Renal cortical epithelial cell (primary cell): Measurements from ENCODE around the gene TEX51. TPM values are rescaled to one million over a fixed set of nuclear protein-coding genes. Genes with fewer than 3 reads are reported as not detected.

ENCODE experiments used
- DNase-seq: peaks from one replicate; pipeline ENCODE4 v3.0.0-alpha.2; 2011; ENCODE audit warnings: low read depth
- total RNA-seq: library from RNA; depleted of rRNA; stranded (reverse); fragments of >200 nt; gene quantifications from 2 replicates; pipeline ENCODE4 v1.2.3, GENCODE V29; 2014

The TEX51 gene
- total RNA-seq, 1 donor from 2014 or later = not detected

DNA sequence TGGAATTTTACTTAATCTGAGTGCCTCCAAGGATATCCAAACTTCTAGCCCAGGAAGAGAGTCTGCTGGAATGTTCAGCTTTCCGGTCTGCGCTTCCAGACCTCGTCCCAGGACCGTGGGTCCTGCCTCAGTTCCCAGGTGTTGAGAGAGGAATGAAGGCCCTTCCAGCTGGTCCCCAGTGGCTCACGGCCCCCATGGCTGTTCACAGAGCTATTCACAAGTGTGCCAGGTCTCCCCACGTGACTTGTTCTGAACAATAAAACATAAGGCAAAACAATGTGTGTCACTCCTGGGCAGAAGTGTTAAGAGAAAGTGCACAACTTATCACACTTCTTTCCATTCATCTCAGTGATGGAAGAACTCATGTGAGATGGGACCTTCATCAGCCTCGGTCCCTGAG is 20.1 kb upstream of the TEX51 start:
- no peak for DNase-seq

DNA sequence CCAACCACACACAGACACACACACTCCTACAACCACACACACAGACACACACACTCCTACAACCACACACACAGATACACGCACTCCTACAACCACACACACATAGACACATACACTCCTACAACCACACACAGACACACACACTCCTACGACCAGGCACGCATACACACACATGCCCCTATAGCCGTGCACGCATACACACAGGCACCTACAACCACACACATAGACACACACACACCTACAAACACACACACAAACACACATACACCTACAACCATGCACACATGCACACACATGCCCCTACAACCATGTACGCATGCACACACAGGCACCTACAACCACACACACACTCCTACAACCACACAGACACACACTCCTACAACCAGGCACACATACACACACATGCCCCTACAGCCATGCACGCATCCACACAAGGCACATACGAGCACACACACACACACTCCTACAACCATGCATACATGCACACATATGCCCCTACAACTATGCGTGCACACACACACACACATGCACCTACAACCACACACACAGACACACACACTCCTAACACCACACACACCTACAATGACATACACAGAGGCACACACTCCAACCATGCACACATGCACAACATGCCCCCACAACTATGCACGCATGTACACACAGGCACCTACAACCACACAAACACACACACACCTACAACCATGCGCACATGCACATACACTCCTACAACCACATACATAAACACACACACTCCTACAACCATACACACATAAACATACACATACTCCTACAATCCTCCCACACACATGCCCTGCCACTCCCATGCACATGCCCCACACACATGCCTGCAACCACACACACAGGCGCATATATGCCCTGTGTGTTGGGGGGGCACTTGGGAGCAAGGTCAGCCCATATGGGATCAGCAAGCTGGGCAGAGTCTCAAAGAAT is 19.1 kb upstream of the TEX51 start:
- DNase-seq = no peak

DNA sequence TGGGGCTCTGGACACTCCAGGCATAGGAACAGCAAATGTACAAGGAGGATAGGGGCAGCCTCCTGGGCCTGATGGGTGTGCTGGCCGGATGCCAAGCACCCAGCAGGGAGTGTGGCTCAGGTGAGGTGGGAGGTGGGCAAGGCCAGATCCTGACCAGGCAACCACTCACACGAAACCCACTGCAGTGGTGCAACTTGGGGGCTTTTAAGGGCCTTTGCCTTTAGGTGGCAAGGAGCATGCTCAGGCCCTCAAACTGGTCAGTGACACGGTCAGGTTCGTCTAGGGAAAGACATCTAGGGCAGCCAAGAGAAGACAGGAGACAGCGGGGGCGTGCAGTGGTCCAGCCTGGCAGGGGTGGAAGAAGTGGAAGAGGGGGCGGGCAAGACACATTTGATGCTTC is 18.4 kb upstream of the TEX51 start:
- no peak for DNase-seq

DNA sequence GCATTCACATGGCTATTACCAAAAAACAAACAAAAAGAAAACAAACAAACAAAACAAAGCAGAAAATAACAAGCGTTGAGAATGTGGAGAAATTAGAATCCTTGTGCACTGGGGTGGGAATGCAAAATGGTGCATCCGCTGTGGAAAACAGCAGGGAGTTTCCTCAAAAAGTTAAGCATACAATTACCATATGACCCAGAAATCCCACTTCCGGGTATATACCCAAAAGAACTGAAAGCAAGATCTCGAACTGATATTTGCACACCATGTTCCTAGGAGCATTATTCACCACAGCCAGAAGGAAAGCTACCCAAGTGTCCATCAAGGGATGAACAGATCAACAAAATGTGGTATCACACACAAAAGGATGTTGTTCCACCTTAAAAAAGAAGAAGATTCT is 17.9 kb upstream of the TEX51 start:
- DNase-seq = no peak

DNA sequence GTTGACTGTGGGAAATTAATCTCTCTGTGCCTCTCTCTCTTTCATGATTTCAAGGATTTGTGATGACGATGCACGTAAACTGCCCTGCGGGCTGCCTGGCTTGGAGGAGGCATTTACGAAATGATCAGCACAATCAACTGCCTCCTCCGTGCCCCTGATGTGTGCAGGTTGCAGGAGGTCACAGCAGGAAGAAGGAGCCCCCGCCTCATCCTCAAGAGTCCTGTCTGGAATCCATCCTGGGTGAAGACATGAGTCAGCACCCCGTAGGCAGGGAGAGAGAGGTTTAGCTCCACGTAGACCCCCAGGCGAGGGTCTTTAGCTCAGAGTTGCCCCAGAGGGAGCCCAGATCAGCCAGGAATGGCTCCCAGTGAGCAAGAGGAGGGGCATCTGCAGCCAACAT is 17.1 kb upstream of the TEX51 start:
- DNase-seq = no peak

DNA sequence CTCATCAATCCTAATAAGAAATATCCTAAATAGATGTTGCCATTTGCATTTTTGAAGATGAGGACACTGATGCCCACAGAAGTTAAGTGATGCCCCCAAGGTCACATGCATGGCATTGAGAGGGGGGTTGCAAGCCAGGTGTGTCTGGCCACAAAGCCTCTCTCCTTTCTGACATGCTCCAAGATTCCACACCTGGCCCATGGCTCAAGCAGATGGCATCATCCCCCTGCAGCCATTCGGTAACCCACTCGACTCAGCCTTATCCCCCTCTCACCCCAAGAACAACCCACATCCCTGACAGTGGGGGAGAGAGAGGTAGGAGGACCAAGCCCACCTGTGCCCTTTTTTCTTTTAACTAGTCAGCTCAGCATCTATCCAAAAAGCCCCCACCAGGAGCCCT is 16.5 kb upstream of the TEX51 start:
- DNase-seq = no peak

DNA sequence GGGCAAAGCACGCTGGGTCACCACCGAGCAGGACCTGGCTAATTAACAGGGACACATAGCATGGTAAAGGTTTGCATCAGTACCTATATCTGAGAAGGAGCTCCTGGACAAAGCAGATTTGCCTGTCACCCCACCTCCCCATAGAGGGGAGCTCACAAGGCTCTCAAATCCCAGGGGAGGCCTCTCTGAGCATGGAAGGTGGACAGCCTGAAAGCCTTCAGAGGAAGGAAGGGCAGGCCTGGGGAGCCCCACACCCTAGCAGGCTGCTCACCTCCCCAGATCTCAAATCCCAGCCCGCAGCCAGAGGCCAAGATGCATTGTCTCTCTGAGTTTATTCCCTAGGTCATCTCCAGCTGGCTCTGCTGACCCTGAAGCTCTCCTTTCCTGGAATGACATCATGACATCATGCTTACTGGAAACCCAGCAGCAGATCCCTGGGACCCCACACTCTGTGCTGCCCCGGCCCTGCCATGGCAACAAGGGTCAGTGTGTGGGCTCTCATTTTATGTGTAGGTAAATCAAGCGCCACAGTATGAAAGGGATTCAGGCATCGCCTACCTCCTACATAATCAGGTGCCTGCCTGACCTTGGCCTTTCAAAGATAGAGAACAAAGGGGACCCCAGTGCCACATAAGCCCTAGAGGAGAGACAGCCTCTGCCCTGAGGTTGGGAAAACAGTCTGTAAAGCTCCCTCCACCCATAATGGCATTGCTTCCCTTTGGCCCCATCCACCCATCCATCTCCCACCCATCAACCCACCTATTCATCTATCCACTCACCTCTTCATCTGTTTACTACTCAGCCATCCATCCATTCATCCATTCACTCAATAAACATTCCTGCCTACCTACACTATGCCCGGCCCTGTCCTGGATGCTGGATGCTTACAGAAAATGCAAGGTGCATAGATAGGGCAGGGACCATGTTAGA is 15.7 kb upstream of the TEX51 start:
- DNase-seq = no peak

DNA sequence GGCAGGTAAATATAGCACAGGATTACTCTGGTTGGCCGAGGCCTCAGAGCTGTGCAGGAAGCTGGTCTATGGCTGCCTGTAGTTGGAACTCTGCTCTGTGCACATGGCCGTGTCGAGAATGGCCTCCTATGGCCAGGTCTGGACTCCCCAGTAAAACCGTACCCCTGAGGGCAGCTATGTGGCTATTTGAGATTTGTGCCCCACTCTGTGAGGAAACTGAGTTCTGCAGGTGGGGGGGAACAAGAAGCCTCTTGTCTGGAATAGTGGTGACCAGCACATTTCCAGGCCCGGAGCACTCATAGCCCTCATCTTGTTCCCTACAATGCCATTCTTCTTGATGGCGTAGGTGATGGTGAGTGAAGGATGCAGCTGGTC is 15.0 kb upstream of the TEX51 start:
- no peak for DNase-seq

DNA sequence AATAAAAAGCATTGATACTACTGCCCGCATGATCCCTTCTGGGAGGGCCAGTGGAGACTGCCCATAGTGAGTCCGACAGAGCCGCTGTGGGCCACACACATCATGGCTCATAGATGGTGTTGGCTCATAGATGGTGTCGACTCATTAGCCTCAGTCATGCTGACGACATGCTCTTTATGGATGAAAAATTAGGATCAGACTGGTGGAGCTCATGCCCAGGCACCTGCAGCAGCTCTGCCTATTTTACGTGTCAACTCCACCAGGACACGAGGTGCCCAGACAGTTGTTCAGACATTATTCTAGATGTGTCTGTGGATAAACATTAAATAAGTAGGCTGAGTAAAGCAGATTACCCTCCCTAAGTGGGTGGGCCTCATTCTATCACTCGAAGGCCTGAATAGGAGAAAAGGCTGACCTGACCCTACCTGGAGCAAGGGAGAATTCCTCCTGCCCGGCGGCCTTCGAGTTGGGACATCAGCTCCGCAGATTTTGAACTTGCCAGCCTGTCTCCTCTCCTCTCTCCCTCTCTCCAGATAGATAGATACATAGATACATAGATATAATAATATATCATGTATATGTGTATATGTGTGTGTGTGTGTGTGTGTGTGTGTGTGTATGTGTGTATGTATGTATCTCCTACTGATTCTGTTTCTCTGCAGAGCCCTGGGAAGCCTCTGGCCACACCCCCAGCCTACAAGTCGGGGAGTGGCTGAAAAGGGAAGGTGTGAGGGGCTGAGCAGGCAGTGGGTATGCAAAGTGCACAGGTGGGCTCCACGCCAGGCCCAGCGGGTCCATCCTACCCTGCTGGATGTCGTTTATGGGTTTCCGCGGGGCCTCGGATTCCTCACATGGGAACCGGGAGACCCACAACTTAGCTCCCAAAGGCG is 13.6 kb upstream of the TEX51 start:
- no peak for DNase-seq

DNA sequence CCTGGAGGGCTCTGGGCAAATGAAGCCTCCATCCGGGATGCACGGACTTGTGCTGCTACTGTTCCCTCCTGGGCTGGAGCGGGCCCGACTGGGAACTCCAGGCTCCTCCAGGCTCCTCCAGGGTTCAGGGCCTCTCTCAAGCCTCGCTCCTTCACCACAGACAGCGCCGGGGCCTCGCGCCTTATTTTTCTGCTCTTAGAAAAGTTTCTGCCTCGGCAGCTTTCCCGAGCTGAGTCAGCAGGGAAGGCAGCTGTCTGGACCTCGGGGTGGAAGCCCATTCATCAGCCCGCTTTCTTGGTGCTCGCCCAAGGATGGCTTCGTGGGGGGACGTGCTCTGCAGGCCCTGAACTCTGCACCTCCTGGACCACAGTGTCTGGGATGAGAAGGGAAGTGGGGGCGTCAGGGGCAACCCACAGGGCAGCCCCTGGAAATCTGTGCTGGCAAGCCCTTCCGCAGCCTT is 12.9 kb upstream of the TEX51 start:
- peak; percentile 45 for DNase-seq

DNA sequence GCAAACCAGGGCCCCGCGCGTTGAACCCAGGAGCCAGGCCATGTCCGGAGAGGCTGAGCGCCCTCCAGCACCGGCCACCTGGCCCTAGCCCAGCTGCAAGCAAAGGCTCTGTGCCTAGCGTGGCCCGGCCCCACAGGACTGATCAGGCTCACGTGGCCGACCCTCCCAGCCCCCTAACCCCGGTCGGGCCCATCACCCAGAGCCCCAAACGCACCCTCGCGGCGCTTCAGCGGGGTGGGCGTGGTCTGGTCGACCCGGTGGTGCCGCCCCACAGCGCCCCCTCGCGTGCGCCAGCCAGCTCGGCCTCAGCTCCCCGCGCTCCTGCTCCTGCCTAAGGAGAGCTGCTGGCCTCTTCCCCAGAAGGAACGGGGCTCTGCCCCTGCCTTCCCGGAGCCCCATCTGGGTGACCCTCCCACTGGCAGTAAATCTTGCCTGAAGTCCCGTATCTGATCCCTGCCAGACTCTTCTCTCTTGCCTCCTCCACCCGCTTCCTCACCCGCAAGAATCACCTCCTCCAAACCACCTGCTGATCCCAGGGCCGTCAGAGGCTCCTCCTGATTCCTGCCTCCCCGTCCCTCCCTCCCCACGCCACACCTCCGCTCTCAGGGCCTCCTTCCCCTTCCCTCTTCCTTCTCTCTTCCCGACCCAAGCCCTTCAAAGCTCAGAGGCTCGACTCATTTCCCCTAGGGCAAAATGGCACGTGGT is 12.3 kb upstream of the TEX51 start:
- peak; percentile 45 for DNase-seq

DNA sequence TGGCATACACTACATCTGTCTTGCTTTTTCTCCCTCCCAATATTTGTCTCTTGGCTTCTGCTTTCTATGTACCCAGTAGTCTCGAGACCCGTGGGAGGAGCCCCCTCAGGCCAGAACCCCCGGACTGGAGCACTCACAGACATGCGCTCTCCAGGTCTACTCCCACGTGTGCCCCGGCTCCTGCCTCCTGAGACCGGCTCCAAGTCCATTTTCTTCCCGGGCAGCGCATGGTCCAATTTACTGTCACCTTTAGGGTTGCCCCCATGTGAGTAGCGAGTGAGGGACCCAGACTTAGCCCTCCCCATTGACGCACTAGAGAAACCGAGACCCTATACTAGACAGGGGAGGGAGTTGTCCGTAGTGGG is 11.8 kb upstream of the TEX51 start:
- no peak for DNase-seq

DNA sequence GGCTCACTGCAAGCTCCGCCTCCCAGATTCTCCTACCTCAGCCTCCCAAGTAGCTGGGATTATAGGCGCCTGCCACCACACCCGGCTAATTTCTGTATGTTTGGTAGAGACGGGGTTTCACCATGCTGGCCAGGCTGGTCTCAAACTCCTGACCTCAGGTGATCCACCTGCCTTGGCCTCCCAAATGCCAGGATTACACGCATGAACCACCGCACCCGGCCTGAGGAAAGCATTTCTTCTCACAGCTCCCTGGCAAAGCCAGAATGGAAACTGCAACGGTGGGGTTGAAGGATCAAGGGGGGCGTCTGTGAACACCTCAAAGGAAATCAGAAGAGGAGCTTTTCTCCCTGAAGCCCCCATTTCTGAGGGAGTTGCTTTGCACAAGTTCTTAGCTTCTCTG is 11.2 kb upstream of the TEX51 start:
- no peak for DNase-seq

DNA sequence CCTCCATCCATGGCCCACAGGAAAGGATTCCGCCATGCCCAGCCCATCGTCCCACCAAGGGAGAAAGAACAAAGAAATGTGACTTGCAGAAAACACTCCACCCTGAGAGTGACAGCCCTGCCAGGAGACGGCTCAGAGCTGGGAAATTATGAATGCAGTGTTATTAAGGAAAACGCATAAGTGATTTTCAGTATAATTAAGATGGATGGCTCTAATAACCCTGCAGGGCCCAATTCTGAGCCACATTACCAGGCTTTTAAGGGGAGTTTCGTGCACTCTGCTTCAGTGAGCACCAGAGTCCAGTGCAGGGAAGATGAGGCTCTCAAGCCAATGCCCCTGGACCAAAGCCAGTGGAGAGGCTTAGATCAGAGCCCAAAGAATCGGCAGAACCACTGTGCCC is 10.6 kb upstream of the TEX51 start:
- no peak for DNase-seq

DNA sequence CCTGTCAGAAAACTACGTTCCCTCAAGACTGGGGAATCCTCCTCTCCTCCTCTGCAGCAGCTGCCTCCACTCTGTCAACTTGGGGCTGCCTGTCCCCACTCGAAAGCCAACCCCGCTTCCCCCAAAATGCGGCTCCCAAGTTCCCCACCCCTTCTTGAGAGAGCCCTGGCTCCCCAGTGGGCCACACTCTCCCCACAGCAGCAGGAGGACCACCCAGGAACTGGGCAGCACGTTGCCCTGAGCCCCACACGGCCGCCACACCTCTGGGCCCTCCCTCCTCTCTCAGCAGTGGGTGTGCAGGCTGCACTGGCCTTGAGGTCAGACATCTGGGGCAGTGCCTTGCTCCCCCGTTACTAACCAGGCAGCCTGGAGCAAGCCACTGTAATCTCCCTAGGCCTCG is 9.6 kb upstream of the TEX51 start:
- DNase-seq = no peak

DNA sequence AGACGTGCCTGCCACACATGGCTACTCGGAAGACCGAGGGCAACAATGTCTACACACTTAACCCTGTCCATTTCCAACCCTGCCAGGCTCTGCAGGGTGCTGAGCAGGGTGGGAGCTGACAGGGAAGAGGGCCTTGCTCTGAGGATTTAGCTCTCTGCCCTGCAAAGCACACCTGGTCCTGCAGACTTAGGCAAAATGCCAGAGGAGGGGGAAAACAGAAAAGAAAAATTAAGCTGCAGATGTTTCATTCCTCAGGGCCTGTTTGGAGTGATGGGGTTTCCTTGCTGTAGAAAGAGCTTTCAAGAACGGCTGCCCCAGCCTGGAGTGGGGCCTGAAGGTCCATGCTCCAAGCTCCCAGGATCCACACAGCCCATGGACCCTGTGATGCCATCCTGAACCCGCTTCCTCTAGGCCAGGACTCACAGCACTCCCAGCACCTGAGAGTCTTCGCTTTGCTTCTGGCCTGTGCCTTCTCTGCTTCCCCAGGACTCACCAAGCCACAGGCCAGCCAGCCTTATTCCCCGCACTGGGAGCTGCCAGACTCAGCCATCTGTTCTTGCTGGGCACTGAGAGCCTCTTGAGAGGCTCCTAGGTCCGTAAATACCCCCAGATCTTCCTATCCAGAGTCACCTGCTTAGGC is 9.1 kb upstream of the TEX51 start:
- no peak for DNase-seq

DNA sequence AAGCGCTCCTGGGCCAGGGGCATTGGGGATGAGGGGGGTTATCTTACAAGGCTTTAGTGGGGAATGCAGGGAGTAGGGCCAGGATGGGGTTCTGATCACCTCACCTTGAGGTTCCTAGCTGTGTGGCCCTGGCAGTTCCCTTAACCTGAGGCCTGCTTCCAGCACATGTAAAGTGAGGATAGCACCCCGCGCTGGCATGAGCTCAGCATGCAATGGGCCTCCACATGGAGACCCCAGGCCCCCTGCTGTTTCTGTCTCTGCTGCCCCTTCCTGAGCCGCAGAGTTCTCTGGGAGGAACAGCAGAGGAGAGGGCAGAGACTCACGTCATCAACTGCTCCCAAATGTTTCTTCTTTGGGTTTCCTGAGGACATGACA is 8.6 kb upstream of the TEX51 start:
- DNase-seq = no peak

DNA sequence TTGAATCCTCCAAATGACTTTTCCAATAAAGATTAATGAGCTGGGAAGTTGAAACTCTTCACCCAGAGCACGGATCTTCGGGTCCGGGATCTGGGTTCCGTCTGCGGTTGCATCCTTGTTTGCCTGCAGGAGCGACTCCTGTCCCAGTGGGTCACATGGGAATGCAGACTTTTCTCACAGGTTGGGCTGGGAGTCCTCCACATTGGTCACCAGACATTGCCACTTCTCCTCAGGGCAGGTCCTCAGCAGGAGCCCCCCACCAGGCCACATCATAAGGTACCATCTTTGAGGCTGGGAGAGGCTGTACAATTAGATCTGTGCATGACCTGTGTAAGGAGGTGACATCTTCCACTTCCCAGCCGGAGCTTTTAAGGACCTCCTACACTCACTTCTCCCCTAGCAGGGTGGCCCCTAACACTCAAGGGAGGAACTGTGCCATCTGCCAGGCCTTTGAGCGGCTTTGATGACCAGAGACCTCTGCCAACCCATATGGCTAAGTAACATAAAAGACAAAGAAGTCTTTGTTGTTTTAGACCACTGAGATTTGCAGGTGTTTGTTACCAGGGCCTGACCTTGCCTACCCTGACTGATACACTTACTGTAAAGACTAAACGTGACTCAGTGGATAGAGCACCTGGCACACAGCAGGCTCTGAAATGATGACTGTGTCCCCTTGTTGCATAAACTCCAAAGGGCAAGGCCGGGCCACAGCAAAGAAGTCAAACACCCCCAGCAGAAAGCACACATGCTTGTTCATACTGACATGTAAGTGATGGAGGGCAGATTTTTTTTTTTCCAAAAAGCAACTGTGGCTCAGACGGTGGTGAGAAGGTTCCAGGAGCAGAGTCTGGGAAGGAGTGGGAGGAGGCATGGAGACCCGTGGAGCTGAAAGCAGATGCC is 7.9 kb upstream of the TEX51 start:
- DNase-seq = no peak

DNA sequence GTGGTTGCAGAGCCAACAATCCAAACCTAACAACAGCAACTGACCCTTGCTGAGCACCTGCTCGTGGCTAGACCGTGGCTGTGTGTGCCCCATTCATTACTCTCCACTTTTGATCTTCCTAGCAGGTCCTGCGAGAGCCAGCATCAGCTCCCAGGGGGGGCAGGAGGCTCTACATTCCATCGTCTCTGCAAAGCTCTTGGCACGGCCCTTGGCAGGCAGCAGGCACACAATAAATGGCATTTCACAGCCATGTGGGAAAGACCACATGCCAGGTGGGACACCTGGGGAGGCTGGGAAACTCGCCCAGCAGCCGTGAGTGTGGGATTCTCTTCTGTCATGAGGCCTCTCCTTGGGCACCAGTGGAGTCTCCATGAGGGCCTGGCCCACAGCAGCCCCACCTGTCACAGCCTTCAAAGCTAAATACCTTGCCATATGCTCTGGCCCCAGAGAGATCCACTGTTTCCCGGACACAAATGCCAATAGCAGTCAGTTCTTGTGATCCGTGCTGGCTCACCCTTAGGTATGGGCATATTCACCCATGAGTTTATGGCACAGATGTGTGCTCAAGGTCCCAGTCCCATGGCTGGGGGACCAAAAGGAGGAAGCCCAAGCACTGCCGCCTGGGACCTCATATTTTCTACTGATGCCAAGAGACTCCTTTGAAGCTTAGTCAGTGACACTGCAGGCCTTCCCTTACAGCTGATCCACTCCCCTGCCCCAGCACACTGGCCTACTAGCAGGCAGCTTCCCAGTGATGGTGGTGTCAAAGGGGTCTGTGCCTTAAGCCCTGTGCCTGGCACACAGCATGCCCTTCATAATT is 6.8 kb upstream of the TEX51 start:
- no peak for DNase-seq
